Measurements from ENCODE around the gene NFE2L2. TPM values are rescaled to one million over a fixed set of nuclear protein-coding genes. Genes with fewer than 3 reads are reported as not detected.
"Not testable (repeated sequence)": the region's sequence is repeated elsewhere in the genome, so short reads cannot be mapped to it uniquely, and the experiment has no call there.

NFE2L2 gene
- total RNA-seq (2014; rRNA removed; shearing (Covaris generic)) (62.0 and 77.4 TPM in 2 replicates), polyA plus RNA-seq (2016; fragmentation: Nextera tagmentation; extraction: Ambion mirVana) (116 and 123 TPM in 2 replicates)

DNA sequence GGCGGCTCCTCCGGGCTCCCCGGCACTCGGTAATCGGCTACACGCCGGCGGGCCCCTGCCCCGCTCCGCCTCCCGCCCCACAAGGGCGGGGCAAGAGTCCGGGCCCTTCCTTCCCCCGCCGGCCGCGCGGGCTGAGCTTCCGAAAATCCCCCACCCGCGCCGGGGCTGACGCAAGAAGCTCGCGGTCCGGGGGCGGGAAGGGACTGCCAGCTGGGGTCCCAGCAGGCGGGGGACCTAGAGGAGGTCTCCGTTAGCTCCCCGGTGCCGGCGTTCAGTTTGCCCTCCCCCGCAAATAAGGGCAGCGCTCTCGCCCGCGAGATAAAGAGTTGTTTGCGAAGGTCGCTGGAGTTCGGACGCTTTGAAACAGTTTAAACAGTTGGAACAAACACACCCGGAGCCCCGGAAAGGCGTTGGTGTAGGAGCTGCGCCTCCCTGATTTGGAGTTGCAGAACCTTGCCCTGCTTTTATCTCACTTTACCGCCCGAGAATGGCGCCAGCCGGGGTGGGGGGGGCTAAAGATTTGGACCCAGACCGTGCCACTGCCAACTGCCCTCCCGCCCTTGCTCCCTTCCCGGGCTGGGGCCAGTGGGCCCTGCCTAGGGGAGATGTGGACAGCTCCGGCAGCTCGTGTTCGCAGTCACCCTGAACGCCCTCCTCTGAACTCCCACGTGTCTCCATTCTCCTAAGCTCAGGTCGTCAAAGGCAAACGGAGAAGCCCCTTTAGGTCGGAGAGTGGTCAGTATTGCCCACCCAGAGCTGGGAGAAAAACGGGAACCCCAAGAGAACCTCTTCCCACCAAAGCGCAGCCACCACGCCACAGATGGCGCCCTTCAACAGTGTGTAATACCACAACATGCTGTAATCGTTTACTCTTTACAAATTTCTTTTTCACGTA, at the start of gene NFE2L2:
Gene NFE2L2 (minus strand): TSS at position 35 of the 895 bp plus-strand sequence. CDS start 151 bp downstream, outside the sequence.
- no peaks in the 10 kb centered on the region for H3K36me3 ChIP-seq (ENCODE audit: low read depth)
- H4K20me1 ChIP-seq (ENCODE audit: insufficient read depth): no peaks in the 10 kb centered on the region; the same call in 1 of the 2 replicates
- DNase-seq: peak; percentile 96
- no peaks in the 10 kb centered on the region for H3K27me3 ChIP-seq (replicated peaks; ENCODE audit: insufficient read depth)
- H3K4me3 ChIP-seq: peak within 1 kb of the TSS; percentile 94
- H3K9me2 ChIP-seq (ENCODE audit: insufficient read depth): no peaks in the 10 kb centered on the region
- TF ChIP-seq EZH2phosphoT487 (IDR thresholded peaks at IDR 0.05; ENCODE audit: insufficient read depth, low read depth) (no peak), EZH2 (IDR thresholded peaks at IDR 0.05; ENCODE audit: insufficient read depth, poor library complexity, severe bottlenecking) (no peak)
- in situ Hi-C loops (cut with MboI): no loop called here
- no peaks in the 10 kb centered on the region for H3K9me3 ChIP-seq (ENCODE audit: low read depth)
- peak within 1 kb of the TSS; percentile 88 for H3K4me2 ChIP-seq (ENCODE audit: unreplicated experiment)
- H2AFZ ChIP-seq: peak within 1 kb of the TSS; percentile 86
- peak within 1 kb of the TSS; percentile 99 for H3K27ac ChIP-seq
- WGBS, 2 experiments (ENCODE audit: low coverage in 1 of 2, low lambda C conversion rate in 2 of 2, missing lambda C conversion rate in 2 of 2): 1% methylated on average over 44 to 64 of the region's 66 CpGs
- H3K4me1 ChIP-seq (ENCODE audit: insufficient read depth): peaks cover 35% of the 10 kb centered on the region
- peaks cover 34% of the 10 kb centered on the region for H3K79me2 ChIP-seq (ENCODE audit: insufficient read depth)
- H3F3A ChIP-seq (ENCODE audit: insufficient read depth): peaks cover 41% of the 10 kb centered on the region
- H3K9ac ChIP-seq: peak within 1 kb of the TSS; percentile 97

DNA sequence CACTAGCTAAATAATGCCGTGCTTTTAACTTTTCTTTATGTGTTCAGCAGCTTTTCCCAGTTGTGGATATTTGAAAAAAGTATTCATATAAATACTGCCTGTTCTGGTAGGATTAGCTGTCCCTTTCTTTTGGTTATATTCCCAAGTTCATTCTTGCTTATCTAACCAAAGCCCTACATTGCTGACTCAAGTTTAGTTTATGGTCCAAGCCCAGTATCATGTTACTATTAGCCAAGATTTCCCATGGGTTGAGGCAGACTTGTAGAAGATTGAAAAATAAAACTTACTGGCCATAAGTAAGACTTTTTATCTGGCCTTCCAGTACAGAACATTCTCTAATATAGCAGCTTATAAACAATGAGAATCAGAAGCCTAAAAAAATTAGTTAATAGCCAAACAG, 49.7 kb upstream of the NFE2L2 start:
- in situ Hi-C loops (cut with MboI): no loop called here
- DNase-seq: peak; percentile 78
- no peaks in the 10 kb centered on the region for H3K27me3 ChIP-seq (replicated peaks; ENCODE audit: insufficient read depth)
- peak overlapping the region; percentile 6; the same call in 1 of the 2 replicates for H2AFZ ChIP-seq
- H3K4me3 ChIP-seq: no peak overlapping the region
- H3K36me3 ChIP-seq (ENCODE audit: low read depth): no peaks in the 10 kb centered on the region
- H3K9me3 ChIP-seq (ENCODE audit: low read depth): no peaks in the 10 kb centered on the region
- H3K4me2 ChIP-seq (ENCODE audit: unreplicated experiment): no peak overlapping the region
- H3K4me1 ChIP-seq (ENCODE audit: insufficient read depth): peaks cover 17% of the 10 kb centered on the region
- TF ChIP-seq EZH2phosphoT487 (IDR thresholded peaks at IDR 0.05; ENCODE audit: insufficient read depth, low read depth) (no peak), EZH2 (IDR thresholded peaks at IDR 0.05; ENCODE audit: insufficient read depth, poor library complexity, severe bottlenecking) (no peak)
- peaks cover 4% of the 10 kb centered on the region; the same call in 1 of the 2 replicates for H3K9me2 ChIP-seq (ENCODE audit: insufficient read depth)
- H3F3A ChIP-seq (ENCODE audit: insufficient read depth): peaks cover 13% of the 10 kb centered on the region; the same call in 1 of the 2 replicates
- 41 to 56% methylated on average over 1 of the region's 1 CpG for WGBS, 2 experiments (ENCODE audit: low coverage in 1 of 2, low lambda C conversion rate in 2 of 2, missing lambda C conversion rate in 2 of 2)
- no peaks in the 10 kb centered on the region for H4K20me1 ChIP-seq (ENCODE audit: insufficient read depth)
- H3K27ac ChIP-seq: peak overlapping the region; percentile 47
- no peak overlapping the region for H3K9ac ChIP-seq
- H3K79me2 ChIP-seq (ENCODE audit: insufficient read depth): no peaks in the 10 kb centered on the region

DNA sequence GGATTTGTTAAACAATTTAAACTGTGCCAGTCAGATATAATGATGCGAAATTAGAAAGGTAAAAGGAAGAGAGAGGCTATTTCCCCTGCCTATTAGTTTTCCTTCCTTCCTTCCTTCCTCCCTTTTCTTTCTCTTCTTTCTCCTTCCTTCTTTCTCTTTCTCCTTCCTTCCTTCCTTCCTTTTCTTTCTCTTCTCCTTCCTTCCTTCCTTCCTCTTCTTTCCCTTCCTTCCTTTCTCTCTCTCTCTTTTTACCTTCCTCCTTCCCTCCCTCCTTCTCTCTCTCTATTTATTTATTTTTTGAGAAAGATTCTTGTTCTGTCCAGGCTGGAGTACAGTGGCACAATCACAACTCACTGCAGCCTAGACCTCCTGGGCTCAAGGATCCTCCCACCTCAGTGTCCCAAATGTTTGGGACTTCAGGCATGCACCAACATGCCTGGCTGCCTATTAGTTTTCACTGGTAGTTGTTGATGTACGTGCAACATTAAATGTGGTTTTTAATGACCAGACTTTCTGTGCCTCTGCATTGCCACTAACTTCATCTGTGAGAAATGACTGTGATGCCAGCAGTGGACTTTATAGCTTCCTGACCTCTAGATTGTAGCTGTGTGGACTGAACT, 48.7 kb upstream of the NFE2L2 start:
- H3K4me3 ChIP-seq: no peak overlapping the region
- H3K27me3 ChIP-seq (replicated peaks; ENCODE audit: insufficient read depth): no peaks in the 10 kb centered on the region
- DNase-seq: no peak
- peaks cover 17% of the 10 kb centered on the region for H3K4me1 ChIP-seq (ENCODE audit: insufficient read depth)
- H3K9ac ChIP-seq: no peak overlapping the region
- no peaks in the 10 kb centered on the region for H3K79me2 ChIP-seq (ENCODE audit: insufficient read depth)
- H3K9me2 ChIP-seq (ENCODE audit: insufficient read depth): no peaks in the 10 kb centered on the region
- H3F3A ChIP-seq (ENCODE audit: insufficient read depth): peaks cover 13% of the 10 kb centered on the region; the same call in 1 of the 2 replicates
- H3K4me2 ChIP-seq (ENCODE audit: unreplicated experiment): no peak overlapping the region
- H3K36me3 ChIP-seq (ENCODE audit: low read depth): no peaks in the 10 kb centered on the region
- H3K27ac ChIP-seq: no peak overlapping the region
- H3K9me3 ChIP-seq (ENCODE audit: low read depth): no peaks in the 10 kb centered on the region
- in situ Hi-C loops (cut with MboI): no loop called here
- H2AFZ ChIP-seq: no peak overlapping the region
- H4K20me1 ChIP-seq (ENCODE audit: insufficient read depth): no peaks in the 10 kb centered on the region
- TF ChIP-seq EZH2phosphoT487 (IDR thresholded peaks at IDR 0.05; ENCODE audit: insufficient read depth, low read depth): no peak
- 70 to 85% methylated on average over 2 of the region's 2 CpGs for WGBS, 2 experiments (ENCODE audit: low coverage in 1 of 2, low lambda C conversion rate in 2 of 2, missing lambda C conversion rate in 2 of 2)

GRCh38 chr2:177312562-177312961, 48.0 kb upstream of the NFE2L2 start:
- no peak for DNase-seq
- Histone ChIP-seq H3K4me2 (ENCODE audit: unreplicated experiment) (no peak overlapping the region), H3K4me1 (ENCODE audit: insufficient read depth) (peaks cover 17% of the 10 kb centered on the region), H4K20me1 (ENCODE audit: insufficient read depth) (no peaks in the 10 kb centered on the region), H3K79me2 (ENCODE audit: insufficient read depth) (no peaks in the 10 kb centered on the region), H3K27me3 (replicated peaks; ENCODE audit: insufficient read depth) (no peaks in the 10 kb centered on the region), H3K9me3 (ENCODE audit: low read depth) (no peaks in the 10 kb centered on the region), H3K27ac (no peak overlapping the region), H3K9ac (no peak overlapping the region), H3K36me3 (ENCODE audit: low read depth) (no peaks in the 10 kb centered on the region), H2AFZ (no peak overlapping the region), H3K4me3 (no peak overlapping the region), H3K9me2 (ENCODE audit: insufficient read depth) (no peaks in the 10 kb centered on the region), H3F3A (ENCODE audit: insufficient read depth) (peaks cover 13% of the 10 kb centered on the region; the same call in 1 of the 2 replicates)
- in situ Hi-C loops (cut with MboI): no loop called here
- TF ChIP-seq EZH2phosphoT487 (IDR thresholded peaks at IDR 0.05; ENCODE audit: insufficient read depth, low read depth) (no peak), EZH2 (IDR thresholded peaks at IDR 0.05; ENCODE audit: insufficient read depth, poor library complexity, severe bottlenecking) (no peak)
- WGBS, 2 experiments (ENCODE audit: low coverage in 1 of 2, low lambda C conversion rate in 2 of 2, missing lambda C conversion rate in 2 of 2): 47 to 67% methylated on average over 1 of the region's 1 CpG

GRCh38 chr2:177309672-177310309, 45.3 kb upstream of the NFE2L2 start:
- H3K4me3 ChIP-seq; H3K27me3 ChIP-seq (replicated peaks; ENCODE audit: insufficient read depth); H3K27ac ChIP-seq; H3K79me2 ChIP-seq (ENCODE audit: insufficient read depth); H3K4me2 ChIP-seq (ENCODE audit: unreplicated experiment); DNase-seq; in situ Hi-C loops (cut with MboI); H2AFZ ChIP-seq; H3K9me3 ChIP-seq (ENCODE audit: low read depth); H3K9me2 ChIP-seq (ENCODE audit: insufficient read depth); H3K9ac ChIP-seq; H3K36me3 ChIP-seq (ENCODE audit: low read depth); H4K20me1 ChIP-seq (ENCODE audit: insufficient read depth): not testable (repeated sequence)
- H3K4me1 ChIP-seq (ENCODE audit: insufficient read depth): peaks cover 25% of the 10 kb centered on the region
- WGBS, 2 experiments (ENCODE audit: low coverage in 1 of 2, low lambda C conversion rate in 2 of 2, missing lambda C conversion rate in 2 of 2): 72 to 81% methylated on average over 6 to 7 of the region's 7 CpGs
- H3F3A ChIP-seq (ENCODE audit: insufficient read depth): peaks cover 11% of the 10 kb centered on the region; the same call in 1 of the 2 replicates
